COLO668 (cell line): ENCODE results near the gene DDX41.
A peak's percentile ranks its signal among the peaks of the same experiment; 100 is the strongest.
"Not testable (repeated sequence)": the region's sequence is repeated elsewhere in the genome, so short reads cannot be mapped to it uniquely, and the experiment has no call there.

ENCODE experiments used
- DNase-seq: peaks from one replicate; lab custom pipeline; 2025; ENCODE audit not compliant: unreplicated experiment; lab: John Stamatoyannopoulos, UW

DDX41 gene

DNA sequence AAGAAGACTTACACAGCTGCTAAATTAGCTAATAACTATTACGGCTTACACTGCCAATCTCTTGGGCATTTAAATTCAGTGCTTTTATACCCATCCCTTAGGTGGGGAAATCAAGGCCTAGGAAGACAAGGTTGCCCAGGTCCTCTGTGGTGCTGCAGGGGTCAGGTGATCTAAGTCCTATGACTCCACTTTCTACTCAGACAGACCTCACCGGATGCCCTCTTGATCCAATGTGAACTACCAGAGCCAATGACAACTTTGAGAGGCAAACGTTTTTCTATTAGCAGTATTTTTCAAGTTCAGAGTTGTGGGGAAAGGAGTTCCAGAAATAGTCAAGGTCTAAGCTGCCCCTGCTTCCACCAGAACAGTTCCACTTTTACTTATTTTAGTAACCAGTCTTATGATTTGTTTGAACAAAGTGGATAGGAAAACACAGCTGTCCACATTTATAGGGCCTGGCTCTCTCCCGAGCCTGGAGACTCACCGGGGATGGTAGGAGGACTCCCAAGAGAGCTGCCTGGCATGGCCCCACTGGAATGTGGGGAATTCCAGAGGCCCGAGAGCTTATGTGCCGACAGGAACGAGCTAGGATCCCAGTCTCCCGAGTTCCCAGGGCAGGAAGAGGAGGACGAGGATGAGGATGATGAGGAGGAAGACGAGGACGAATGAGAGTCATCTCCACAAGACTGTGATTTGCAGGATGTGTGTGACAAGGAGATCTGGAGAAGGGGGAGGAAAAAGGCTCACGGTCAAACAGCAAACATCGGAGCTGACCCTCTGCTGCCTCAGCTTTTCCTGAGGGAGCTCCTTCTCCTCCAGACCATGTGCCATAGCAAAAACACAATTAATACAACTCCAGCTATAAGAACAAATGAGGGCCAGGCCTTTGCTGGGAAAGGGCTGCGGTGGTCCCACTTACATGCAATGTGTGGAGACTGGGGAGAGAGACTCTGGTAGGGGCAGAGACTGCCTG is 20.9 kb upstream of the DDX41 start:
- peak; percentile 5 for DNase-seq

DNA sequence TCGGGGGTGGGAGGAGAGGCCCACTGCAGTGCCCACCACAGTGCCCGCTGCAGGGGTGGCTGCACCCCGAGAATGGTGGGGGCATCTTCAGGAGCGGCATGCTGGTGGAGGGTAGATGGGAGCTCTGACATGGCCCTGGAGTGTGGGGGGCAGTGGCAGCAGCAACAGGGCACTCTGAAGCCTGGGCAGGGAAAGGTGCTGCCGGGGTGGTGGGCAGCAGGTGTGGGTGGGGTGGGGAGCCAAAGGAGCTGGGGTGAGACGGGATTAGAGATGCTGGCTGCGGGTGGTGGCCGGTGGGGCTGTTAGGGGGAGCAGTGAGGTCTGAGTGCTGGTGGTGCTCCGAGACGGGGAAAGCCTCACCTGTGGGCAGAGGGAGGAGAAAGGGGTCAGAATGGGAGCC is 19.6 kb upstream of the DDX41 start:
- DNase-seq = no peak

DNA sequence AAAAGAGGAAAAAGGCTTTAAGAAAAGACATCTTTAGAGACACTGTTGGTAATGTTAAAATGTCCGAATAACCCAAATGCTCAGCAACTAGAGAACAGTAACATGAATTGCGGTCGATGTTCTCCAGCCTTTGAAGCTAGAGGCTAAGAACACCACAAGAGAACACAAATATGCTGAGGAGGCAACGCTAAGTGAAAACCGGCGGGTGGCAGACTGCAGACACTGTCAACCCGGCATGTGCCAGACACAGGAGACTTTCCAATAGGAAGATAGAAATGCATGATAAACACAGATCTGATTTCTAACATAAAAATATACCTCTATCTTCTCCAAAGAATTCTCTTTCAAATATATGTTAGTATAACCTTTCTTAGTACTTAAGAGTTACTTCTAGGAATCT is 18.4 kb upstream of the DDX41 start:
- no peak for DNase-seq

DNA sequence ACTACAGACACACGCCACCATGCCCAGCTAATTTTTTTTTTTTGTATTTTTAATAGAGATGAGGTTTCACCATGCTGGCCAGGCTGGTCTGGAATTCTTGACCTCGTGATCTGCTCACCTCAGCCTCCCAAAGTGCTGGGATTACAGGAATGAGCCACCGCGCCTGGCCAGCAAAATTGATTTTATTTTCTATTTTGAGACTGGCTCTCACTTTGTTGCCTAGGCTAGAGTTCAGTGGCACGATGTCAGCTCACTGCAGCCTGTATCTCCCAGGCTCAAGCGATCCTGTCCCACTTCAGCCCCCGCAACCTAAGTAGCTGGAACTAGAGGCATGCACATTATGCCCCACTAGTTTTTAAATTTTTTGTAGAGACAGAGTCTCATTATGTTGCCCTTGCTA is 17.7 kb upstream of the DDX41 start:
- not testable (repeated sequence) for DNase-seq

DNA sequence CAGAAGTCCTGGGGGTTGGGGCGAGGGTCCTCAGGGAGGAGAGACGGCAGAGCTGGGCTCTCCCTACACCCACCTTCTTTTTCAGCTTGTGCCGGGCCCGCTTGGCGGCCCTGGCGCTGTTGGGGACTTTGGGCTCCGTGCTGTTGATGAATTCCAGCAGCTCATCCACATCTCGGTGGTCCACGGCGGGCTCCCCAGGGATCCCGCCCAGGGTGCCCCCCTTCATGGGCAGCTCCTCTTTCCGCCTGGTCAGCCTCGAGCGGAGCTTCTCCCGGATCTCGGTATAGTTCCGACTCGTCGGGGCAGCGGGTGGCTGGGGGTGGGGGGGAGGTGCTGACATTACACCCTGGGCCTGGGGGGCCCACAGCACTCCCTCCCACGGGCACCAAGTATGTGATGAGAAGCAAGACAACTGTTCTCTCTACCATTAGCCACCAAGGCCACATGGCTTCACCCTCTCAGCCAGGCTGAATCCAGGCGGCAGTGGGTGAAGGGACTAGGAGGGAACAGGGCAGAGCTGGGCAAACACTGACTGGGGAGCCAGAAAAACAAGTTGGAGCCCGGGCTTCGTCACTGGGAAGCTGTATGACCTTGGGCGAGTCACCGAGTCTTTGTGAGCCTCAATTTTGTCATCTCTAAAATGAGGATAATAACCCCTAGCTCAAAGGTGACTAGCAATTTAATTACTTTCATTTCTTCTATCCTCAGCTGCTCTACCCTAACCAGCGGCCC is 14.6 kb upstream of the DDX41 start:
- DNase-seq = no peak

DNA sequence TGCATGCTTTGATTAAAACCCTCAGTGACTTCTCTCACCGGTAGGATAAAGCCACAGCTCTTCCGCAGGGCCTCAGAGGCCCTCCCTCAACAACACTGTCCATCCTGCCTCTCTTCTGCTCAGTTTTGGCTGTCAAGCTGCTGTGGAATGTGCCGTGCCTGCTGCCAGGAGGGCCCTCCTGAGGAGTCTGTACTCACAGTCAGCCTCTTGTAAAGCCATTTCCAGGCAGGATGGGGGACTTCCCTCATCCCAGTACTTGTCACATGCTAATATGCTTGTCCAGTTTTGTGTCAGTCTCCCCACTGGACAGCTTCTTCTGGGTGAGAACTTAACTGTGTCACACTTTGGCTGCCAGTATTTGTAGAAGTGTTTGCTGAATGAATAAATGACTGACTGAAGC is 13.9 kb upstream of the DDX41 start:
- no peak for DNase-seq

DNA sequence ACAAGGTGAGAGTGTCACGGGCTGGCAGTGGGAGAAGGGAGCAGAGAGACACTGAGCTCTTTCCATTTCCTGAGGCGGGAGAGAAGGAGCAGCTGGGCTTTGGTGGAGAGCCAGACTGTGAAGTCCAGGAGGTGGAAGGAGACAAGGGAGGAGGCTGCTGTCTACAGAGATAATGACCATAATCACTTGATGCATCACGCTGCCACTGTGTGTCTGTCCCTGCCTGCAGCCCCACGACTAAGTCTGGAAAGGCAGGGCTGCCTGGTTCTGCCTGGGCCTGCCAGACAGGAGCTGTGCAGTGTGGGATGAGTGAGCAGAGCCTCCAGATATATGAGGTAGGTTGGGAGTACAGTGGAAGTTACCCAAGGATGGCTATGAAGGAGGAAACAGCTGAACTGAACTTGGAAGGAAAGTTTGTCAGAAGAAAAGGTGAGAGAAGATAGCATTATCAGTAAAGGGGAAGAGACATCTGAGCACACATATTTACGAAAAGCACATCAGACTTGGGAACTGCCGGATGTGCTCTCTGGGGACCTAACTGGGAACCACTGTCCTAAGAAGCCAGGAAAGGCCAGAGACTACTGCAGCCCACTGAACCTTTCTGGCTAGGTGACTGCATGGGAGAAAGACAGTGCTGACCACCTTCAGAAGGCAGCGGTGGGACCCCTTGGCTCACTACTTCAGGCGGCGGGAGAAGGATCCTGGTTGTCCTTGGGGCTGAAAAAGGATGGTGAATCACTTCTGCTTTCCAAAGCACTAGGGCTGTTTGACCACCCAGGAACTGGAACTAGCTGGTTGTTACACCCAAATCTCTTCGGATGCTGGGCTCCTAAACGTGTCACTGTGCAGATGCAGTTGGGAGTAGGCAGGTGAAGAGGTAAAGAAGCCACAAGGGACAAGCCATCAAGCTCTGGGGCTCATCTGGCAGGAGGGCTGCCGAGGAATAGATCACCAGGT is 12.8 kb upstream of the DDX41 start:
- no peak for DNase-seq

DNA sequence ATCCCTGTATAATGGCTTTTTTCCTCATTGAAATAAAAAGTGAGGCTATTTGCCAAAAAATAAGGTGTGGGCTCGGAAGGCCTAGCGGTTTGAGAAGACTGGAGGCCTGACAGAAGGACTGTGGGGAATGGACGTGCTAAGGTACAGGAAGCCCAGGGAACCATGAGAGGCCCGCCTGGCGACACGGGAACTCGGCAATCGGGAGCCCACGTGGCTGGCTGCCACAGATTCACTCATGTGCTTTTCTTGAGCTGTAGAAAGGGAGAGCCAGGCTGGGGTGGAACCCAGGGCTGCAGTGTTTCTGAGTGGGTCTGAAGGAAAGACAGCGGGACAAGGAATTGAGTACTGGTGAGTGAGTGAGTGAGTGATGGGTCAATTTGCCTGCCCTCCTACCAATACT is 11.9 kb upstream of the DDX41 start:
- no peak for DNase-seq

DNA sequence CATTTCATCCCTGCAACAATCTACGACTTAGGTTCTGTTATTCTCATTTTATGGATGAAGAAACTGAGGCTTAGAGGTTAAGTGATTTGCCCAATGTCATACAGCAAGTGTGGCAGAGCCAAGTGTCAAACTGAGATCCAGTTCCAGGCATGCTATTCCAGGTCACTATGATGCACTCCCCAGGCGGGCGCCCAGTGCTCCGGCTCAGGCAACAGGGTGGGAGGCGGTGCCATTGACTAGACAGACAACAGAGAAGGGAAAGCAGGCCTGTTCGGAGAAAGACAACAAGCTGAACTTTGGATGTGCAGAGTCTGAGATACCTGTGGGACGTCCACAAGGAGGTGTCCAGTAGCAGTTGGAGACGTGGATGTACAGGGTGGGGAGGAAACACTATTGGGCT is 10.8 kb upstream of the DDX41 start:
- DNase-seq = no peak

DNA sequence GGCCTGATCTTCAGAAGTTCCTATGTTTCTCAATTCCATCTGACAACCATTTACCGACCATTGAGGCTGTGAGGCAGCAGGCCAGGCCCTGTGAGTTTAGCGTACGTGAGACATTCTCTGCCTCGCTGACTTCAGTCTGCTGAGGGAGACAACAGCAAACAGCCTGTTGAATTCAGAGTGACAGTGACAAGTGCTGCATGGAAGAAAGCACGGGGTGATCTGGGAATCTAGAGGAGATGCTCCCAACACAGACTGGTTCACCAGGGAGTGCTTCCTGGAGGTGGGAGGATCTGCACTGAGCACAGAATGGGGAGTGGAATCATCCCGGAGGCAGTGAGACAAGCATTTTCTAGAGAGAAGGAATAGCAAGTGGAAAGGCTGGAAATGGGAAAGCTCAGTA is 10.0 kb upstream of the DDX41 start:
- DNase-seq = no peak

DNA sequence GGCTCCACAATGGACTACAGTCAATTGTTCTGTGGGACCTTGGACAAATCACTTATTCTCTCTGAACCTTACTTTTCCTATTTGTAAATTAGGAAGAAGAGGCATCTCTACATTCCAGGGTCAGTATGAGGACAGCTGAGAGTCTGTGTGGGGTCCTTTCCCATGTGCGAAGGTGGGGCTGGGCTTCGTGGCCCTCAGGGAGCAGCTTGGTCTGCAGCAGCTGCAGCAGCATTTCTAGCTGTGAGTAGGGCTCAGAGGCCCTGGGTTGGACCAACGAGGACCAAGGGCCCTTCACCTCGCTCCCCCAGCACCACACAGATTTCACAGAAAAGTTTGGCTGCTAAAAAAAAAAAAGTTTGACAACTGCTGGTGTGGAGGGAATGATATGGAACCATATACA is 9.4 kb upstream of the DDX41 start:
- DNase-seq = no peak

DNA sequence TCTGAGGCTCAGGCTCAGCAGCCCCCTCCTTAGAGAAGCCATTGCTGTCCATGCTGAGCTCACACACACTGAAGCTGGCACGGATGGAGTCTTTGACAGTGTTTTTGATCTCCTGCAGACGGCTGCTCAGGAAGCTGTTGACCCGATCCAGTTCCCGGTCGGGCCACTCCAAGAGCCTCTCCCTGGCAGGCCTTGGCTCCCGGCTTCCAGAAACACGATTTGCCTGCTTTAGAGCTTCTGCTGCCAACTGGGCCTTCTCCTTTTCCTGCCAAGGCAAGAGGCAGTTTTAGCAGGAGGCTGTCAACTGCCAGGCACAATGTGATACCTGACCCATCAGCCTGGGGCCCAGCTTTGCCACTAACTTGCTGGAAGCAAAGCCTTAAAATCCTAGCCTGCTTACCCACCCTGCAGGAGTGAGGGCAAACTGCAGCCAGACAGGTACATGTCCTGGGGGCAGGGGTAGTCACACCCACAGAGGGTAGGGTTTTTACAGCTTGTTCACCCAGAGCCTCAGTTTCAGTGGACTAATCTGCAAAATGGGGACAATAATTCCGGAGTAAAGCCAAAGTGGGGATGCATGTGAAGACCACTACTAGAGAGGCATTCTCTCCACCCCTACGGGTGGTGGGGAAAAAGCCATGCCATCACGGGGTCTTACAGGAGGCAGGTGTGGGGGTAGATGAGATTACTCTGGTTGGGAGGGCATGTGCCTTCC is 8.3 kb upstream of the DDX41 start:
- DNase-seq = no peak

DNA sequence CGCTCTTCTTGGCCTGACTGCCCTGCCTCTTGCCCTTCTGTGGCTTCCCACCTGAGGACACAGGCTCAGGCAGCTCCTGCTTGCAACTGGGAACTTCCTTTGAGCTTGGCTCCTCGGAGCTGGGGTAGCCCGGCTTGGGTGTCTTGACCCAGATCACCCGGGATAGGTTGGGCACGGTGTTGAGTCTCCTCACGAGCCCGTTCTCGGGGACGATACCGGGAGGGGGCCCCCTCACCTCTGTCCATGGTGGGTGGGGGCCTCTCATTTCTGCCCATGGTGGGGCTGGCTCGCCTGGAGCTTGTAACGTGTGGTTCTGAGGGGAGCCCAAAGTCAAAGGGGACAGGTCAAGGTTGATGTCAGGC is 7.8 kb upstream of the DDX41 start:
- no peak for DNase-seq

DNA sequence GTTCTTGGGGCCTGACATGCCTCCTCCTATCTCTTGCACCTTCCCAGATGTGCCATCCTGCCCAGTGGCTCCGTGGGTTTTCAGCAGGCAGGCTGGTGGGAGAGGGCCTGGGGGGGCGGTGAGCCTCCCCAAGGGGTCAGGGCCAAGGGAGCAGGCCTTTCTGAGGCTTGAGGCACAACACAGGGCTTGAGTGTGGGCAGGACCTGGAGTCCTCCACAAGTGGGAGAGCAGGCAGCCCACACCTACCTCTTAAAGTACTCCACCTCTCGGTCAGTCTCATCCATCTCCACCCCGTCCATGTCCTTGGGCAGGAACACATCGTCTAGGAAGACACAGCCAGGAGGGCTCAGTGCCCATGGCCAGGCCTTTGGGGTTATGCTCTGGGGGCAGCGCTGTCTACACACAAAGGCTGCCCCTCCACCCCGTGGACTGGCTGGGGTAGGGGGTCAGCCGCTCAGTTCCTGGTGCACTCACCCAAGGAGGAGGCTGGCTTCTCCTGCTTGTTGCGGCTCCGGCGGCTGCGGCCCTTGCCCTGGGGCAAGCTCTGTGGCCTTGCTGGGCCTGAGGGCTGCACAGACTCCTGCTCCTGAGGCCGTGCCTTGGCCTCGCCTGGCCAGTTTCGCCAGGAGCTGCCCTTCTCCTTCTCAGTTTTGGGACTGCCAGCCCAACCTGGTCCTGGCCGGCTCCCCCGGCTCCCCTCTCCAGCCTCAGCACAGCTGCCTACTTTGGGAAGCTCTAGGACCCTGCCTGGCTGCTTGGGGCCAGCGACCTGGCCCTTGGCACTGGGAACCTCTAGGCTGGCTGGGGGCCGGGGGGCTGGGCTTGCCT is 7.2 kb upstream of the DDX41 start:
- no peak for DNase-seq

DNA sequence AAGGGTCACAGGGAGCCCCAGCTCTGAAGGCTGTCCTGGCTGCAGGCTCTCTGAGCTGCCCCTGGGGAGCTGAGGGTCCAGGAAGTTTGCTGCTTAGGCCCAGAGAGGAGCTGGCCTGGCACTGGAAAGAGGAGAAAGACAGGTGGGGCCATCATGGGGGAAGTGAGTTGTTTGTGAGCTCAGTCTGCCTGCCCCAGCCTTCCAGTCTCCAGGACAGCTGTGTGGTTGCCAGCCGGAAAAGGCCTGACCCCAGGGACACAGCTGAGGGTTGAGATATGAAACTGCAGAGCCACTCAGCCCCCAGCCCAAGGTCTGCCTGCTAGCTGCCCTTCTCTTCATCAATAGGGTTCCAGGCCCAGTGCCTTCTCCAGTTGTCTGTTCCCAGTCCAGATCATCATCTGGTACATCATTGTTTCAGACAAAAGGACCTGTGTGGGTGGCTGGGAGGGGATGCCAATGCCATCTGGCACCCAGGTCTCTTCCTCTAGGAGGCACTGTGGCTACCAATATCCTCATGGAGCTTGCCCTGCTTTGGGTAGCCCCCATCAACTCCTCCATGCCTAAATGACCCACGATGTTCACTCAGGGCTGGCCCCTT is 4.3 kb upstream of the DDX41 start:
- no peak for DNase-seq

DNA sequence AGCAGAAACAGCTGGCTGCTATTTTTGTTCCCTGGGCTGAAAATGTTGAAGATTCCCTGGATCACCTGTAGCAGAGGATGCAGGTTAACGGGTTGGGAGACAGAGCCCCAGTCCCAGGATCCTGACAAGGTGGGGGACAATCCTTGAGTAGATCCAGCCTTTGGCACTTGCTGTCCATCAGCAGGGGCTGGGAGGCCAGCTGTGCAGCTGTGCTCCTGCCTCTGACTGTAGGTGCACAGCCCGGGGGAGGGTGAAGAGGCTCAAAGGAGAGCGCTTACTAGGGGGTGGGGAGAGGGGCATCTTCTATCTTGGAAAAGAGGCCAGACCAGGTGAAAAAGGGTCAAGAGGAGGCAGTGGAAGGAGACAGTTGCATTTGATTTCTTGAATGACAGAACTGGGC is 3.5 kb upstream of the DDX41 start:
- DNase-seq = no peak

DNA sequence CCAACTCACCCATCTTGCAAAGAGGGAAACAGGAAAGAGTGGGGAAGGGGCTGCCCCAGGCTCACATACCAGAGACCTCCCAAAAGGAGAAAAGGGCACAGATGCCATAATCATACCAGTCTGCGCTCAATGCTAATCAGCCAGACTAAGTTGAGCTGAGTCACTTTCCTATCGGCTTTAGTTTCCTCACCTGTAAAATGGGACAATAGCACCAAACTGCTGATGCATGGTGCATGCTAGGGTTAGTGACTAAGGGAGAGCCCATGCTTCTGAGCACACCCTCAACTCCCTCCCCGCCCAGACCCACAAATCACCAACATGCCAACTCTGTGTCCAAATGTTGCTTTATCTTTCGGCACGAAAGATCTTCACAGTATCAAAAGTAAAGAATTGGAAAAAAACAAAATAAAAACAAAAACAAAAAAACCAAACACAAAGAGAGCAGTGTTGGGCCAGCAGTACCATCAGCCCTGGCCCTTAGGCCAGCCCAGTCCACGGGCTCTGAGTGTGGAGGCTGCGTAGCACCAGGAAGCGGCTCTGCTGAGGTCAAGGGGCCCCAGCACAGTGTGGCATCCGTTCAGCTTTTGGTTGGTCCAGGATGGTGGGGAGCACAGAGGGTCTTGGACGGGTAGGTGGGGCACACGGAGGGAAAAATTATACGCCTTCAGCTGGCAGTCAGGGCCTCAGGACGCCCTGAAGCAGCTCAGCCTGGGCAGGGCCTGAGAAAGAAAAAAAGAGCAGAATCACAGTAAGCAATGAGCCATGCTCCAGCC is 2.9 kb upstream of the DDX41 start:
- DNase-seq = no peak

DNA sequence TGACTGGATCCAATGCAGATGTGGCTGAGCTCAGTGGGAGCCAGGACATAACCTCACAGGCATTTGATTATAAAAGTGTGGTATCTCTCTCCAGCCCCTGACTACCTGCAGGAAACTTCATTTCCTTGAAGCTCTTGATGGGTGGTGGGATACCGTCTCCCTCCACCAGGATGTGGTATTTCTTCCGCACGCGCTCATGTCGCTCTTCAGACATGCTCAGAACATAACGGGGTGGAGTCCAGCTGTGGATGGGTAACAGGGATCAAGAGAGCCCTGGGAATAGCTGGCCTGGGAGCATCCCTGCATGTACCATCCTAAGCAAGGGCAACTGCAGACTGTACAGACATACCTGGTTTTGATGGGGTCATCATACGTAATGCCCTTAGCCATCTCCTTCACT is 1.2 kb downstream of the DDX41 start:
- DNase-seq = no peak

DNA sequence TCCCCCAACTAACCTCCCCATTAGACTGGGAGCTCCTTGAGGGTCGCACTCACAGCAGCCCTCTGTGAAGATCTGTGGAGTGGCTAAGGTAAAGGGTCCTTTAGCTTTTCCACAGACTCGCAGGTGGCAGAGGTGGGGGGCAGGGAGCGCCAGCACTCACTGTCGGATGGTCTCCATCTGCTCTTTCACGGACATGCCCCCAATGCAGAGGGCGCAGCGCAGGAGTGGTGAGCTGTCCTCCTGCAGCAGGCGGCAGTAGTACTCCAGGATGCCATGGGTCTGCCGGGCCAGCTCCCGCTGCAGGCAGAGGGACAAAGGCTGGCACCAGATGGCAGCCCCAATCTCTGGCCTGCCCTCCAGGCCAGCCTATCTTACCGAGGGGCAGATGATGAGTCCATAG is 2.2 kb downstream of the DDX41 start:
- no peak for DNase-seq
